ENCODE data around the gene DUOXA2. TPM values are rescaled to one million over a fixed set of nuclear protein-coding genes. Genes with fewer than 3 reads are reported as not detected.

The DUOXA2 gene
- total RNA-seq, 4 donors from 2014 or later = not detected

- TF ChIP-seq, protein P1, sequence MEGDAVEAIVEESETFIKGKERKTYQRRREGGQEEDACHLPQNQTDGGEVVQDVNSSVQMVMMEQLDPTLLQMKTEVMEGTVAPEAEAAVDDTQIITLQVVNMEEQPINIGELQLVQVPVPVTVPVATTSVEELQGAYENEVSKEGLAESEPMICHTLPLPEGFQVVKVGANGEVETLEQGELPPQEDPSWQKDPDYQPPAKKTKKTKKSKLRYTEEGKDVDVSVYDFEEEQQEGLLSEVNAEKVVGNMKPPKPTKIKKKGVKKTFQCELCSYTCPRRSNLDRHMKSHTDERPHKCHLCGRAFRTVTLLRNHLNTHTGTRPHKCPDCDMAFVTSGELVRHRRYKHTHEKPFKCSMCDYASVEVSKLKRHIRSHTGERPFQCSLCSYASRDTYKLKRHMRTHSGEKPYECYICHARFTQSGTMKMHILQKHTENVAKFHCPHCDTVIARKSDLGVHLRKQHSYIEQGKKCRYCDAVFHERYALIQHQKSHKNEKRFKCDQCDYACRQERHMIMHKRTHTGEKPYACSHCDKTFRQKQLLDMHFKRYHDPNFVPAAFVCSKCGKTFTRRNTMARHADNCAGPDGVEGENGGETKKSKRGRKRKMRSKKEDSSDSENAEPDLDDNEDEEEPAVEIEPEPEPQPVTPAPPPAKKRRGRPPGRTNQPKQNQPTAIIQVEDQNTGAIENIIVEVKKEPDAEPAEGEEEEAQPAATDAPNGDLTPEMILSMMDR (IDR thresholded peaks at IDR 0.05; ENCODE audit: low read depth) = no peak
Measured at GRCh38 chr15:45114751-45115085, 592 bp downstream of the DUOXA2 start.

DNA sequence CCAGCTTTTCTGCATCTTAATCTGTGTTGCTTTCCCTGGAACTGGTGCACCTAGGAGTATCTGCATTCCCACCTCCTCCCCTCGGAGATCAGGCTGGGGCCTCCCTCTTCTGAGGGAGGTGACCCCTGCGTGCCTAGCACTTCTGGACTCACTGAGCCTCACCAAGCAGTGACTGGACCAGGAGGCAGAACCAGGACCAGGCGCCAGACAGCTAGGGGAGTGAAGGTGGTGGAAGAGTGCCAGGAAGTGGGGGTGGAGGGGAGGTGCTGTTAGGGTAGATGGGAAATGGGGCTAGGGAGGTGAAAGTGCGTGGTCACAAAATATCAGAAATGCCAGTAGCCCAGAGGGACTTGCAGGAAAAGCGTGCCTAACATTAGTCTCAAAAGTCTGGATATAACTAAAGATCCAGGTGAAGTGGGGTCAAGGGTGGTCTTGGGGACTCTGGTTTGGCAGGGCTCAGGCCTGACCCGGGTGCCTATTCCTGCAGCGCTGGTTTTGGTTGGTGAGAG is 1.2 kb downstream of the DUOXA2 start:
- TF ChIP-seq, protein P1 (IDR thresholded peaks at IDR 0.05; ENCODE audit: low read depth) = no peak

DNA sequence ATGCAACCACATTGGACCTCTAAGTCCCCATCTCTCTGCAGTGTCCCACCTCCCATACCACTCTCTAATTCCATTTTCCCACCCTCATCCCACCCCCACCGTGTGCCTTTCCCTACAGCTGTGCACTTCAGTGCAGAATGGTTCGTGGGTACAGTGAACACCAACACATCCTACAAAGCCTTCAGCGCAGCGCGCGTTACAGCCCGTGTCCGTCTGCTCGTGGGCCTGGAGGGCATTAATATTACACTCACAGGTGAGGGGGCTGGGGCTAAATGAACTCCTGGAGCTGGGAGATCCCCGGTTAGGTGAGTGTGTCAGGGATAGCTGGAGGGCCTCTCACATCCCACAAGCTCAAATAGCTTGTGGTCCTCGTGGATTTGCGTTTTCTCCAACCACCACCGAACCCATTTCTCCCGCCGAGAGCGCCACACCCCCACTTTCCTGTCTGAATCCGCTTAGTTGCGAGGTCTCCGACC is 1.9 kb downstream of the DUOXA2 start:
- TF ChIP-seq, protein P1 (IDR thresholded peaks at IDR 0.05; ENCODE audit: low read depth) = no peak

DNA sequence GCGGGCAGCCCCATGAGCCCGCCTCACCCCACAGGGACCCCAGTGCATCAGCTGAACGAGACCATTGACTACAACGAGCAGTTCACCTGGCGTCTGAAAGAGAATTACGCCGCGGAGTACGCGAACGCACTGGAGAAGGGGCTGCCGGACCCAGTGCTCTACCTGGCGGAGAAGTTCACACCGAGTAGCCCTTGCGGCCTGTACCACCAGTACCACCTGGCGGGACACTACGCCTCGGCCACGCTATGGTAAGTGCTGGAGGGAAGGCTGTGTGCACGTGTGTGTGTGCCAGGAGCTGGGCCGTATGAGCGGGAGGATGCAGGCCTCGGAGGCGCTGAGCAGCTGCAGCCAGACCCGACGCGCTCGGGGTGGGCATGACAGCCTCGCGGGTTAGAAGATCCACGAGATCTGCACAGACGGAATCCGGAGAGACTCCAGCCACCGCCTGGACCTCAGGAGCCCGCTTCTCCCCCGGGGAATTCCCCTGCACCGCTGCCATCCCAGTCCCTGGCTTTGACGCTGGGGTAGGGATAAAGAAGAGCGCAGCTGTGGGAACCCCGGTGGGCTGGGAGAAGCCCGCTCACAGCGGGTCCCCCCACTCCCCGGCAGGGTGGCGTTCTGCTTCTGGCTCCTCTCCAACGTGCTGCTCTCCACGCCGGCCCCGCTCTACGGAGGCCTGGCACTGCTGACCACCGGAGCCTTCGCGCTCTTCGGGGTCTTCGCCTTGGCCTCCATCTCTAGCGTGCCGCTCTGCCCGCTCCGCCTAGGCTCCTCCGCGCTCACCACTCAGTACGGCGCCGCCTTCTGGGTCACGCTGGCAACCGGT is 2.6 kb downstream of the DUOXA2 start:
- TF ChIP-seq, protein P1 (IDR thresholded peaks at IDR 0.05; ENCODE audit: low read depth) = no peak

GRCh38 chr15:45117308-45118130 is 3.4 kb downstream of the DUOXA2 start:
- TF ChIP-seq, protein P1 (IDR thresholded peaks at IDR 0.05; ENCODE audit: low read depth) = no peak

DNA sequence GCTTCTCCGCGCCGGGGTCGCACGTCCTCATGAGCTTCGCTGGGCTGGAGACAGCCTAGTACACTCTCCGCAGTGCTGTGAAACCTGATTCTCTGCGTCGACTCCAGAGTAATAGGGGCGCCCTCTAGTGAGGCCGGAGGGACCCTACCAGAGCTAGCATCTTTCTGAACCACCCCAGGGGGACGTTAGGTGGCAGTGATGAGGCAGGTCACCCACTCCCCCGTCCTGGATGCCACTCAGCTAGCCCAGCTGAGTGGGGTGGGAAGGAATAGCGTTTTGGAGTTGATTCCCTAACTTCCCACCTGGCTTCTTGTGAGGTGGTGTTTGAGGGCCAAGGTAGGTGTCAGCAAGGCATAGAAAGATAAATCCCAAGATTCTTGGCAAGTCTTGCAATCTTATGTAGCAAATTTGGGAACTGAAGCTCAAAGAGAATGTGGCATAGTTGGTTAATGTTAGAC is 4.0 kb downstream of the DUOXA2 start:
- TF ChIP-seq, protein P1 (IDR thresholded peaks at IDR 0.05; ENCODE audit: low read depth) = no peak

- TF ChIP-seq, protein P1 (IDR thresholded peaks at IDR 0.05; ENCODE audit: low read depth) = no peak
Measured at GRCh38 chr15:45118996-45119395, 4.9 kb downstream of the DUOXA2 start.
